Ovary (tissue), 3 donors: ENCODE data around the gene ST7.

ENCODE experiments used
- EP300 ChIP-seq: sonication (generic); formaldehyde crosslinking; IDR thresholded peaks from one replicate; pipeline ENCODE4 v1.6.1; 2017; ENCODE audit warnings: antibody characterized with exemption
- POLR2A ChIP-seq: fragments of 450-650 bp; IDR thresholded peaks from one replicate; pipeline ENCODE4 v1.6.1; 2017; ENCODE audit warnings: antibody characterized with exemption, mild to moderate bottlenecking, moderate library complexity
- TF ChIP-seq, protein P1 (sequence below), 3 donors: fragments of 450-650 bp in 2 of 3; fragments of 200-600 bp in 1 of 3; IDR thresholded peaks; one replicate each; pipeline versions ENCODE4 v1.5.1 to v1.8.0; 2016 to 2022; ENCODE audit warnings: antibody characterized with exemption in 3 of 3, mild to moderate bottlenecking in 1 of 3
- donor health status: DM: no; HTN: no; CAD: no.

DNA sequence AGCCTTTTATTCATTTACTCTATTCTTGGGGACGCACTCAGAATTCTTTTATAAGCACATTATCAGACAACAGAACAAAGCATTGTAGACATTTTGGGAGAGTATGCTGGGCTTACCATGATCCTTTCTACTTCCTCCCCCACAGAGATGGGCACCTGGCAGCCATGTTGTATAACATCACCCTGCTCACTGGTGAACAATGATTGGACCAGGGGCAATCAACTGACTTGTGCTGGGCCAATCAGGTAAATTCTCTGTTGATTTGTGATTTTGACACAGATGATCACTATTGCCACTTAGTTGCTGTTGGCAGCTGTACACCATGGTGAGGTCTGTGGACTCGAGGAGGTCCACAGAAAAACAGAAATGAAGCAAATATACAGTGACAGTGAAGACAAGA is 325.9 kb downstream of the ST7 start:
- TF ChIP-seq POLR2A: no peak
- TF ChIP-seq, protein P1, sequence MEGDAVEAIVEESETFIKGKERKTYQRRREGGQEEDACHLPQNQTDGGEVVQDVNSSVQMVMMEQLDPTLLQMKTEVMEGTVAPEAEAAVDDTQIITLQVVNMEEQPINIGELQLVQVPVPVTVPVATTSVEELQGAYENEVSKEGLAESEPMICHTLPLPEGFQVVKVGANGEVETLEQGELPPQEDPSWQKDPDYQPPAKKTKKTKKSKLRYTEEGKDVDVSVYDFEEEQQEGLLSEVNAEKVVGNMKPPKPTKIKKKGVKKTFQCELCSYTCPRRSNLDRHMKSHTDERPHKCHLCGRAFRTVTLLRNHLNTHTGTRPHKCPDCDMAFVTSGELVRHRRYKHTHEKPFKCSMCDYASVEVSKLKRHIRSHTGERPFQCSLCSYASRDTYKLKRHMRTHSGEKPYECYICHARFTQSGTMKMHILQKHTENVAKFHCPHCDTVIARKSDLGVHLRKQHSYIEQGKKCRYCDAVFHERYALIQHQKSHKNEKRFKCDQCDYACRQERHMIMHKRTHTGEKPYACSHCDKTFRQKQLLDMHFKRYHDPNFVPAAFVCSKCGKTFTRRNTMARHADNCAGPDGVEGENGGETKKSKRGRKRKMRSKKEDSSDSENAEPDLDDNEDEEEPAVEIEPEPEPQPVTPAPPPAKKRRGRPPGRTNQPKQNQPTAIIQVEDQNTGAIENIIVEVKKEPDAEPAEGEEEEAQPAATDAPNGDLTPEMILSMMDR (IDR thresholded peaks at IDR 0.05): no peak
- no peak for TF ChIP-seq EP300
